C4-2B (cell line): ENCODE results near the gene APRT.

Experiments
- H3K27ac ChIP-seq: fragments of 450-650 bp; 2 replicates; pipeline ENCODE4 v1.5.1; 2017
- CTCF ChIP-seq: fragments of 450-650 bp; conservative IDR thresholded peaks from 2 replicates; pipeline ENCODE4 v1.5.1; 2017; ENCODE audit warnings: mild to moderate bottlenecking
- ZFX ChIP-seq: fragments of 450-650 bp; IDR thresholded peaks from 2 replicates; pipeline ENCODE4 v1.6.1; 2017

Gene APRT

DNA sequence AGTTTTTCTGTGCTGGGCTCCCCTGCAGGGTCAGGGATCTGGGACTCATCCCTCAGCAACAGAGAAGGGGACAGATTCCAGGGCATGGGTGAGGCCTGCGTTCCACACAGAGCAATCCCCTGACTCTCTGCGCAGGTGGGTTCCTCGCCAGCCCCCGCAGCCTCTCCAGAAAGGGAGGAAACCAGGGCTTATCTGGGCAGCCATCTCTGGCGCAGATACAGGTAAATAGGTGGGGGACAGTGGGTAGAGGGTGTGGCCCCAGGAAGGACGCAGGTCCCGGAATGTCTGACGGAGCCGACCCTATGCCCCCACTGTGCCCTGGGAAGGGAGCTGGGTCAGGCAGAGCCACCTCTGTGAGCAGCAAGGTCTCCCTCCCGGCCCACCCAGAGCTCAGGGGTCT is 49.9 kb downstream of the APRT start:
- no peak for TF ChIP-seq CTCF
- TF ChIP-seq ZFX, result peak; percentile 3; the same call in 1 of the 2 replicates
- H3K27ac ChIP-seq, result peak overlapping the region; percentile 98

DNA sequence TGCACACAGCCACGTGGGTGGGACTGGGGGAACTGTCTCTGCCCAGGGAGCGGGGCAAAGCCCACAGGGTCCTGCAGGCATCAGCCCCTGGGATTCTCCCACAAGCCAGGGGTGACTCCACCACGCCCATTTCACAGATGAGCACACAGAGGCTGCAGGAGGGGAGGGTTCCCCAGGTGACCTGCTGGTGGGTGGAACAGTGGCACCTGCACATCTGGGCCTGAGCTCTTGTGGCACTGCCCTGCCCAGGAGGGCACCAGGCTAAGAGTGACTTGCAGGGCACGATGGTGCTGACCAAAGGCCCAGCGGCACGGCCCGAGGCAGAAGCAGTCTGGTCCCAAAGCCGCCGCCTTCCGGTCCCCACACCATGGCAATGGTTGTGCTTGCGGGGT is 50.6 kb downstream of the APRT start:
- TF ChIP-seq CTCF (no peak), ZFX (0 out of 2 replicates have a peak, but pooled peaks have one; percentile 0)
- peak overlapping the region; percentile 98 for H3K27ac ChIP-seq

DNA sequence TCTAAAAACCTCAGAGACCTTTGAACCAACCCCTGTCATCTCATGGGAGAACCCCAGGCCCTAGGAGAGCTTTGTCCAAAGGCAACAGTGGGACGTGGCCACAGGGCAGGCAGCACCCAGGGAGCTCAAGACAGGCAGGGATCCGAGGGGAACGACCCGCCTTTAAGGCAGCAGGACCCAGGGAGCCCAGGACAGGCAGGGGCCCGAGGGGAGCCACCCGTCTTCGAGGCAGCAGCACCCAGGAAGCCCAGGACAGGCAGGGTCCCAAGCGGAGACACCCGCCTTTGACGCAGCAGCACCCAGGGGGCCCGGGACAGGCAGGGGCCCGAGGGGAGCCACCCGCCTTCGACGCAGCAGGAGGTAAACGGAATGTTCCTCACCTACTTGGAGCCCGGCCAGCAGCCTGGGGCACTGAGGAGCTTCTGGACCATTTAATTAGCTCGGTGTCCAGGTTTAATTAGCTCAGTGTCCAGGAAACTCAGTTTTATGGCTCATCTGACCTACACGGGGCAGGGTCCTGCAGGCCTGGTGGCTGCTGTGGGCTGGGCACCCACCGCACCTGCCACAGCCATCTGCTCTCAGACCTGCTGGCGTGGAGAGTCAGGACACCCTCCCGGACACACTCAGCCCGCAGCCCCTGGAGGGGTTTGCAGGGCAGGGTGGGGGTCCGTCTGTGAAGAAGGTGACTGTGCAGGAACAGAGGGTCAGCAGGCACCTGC is 51.1 kb downstream of the APRT start:
- peak overlapping the region; percentile 98 for H3K27ac ChIP-seq
- TF ChIP-seq CTCF (no peak), ZFX (no peak)

DNA sequence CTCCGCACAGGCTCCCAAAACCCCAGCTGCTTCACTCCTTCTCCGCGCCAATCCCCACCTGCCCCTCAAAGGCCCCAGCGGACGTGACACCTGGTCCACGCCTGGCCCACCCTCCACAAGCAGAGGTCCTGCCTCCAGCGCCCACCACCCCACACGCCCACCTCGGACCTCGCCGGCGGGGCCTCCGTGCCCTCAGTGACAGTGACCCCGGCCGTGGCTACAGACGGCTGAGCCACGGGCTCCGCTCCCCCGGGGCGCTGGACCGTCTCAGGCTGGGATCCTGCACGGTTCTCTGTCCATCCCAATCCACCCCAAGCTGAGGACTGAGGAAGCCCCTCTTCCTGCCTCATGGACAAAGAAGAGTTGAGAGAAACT is 51.8 kb downstream of the APRT start:
- TF ChIP-seq CTCF, result no peak
- TF ChIP-seq ZFX, result 0 out of 2 replicates have a peak, but pooled peaks have one; percentile 1
- peak overlapping the region; percentile 98 for H3K27ac ChIP-seq
